Body of pancreas (tissue), 4 donors: ENCODE measurements around the gene SLC16A10. TPM values are rescaled to one million over a fixed set of nuclear protein-coding genes. Genes with fewer than 3 reads are reported as not detected.
"Not testable (repeated sequence)": the region's sequence is repeated elsewhere in the genome, so short reads cannot be mapped to it uniquely, and the experiment has no call there.

Experiments used
- ATAC-seq: fragments of 150-250 bp; one replicate; pipeline ENCODE4 v1.9.1; 2016
- DNase-seq, 4 donors: peaks; one replicate each; pipeline ENCODE4 v3.0.0-alpha.2; 2019
- H3K27ac ChIP-seq, 4 donors: fragments of 200-600 bp; sonication (generic); 1 replicate in 3 of 4; 2 replicates in 1 of 4; pipeline versions ENCODE4 v1.5.1 to v1.6.1; 2016 to 2019; ENCODE audit warnings: mild to moderate bottlenecking in 1 of 4, mixed read lengths in 1 of 4, moderate library complexity in 1 of 4
- H3K27me3 ChIP-seq, 2 donors: fragments of 200-600 bp; sonication (generic); one replicate each; pipeline ENCODE4 v1.6.0; 2016; ENCODE audit warnings: mild to moderate bottlenecking in 1 of 2
- H3K36me3 ChIP-seq, 2 donors: fragments of 200-600 bp; sonication (generic); replicated peaks in 1 of 2; 2 replicates each; pipeline ENCODE4 v1.5.1; 2016; ENCODE audit warnings: low read depth in 2 of 2; ENCODE audit not compliant: insufficient read depth in 1 of 2
- H3K4me1 ChIP-seq: fragments of 200-600 bp; sonication (generic); one replicate; pipeline ENCODE4 v1.6.0; 2016
- H3K4me3 ChIP-seq, 2 donors: fragments of 200-600 bp; sonication (generic); 1 replicate in 1 of 2; 2 replicates in 1 of 2; pipeline ENCODE4 v1.5.1; 2016 to 2019
- H3K9me3 ChIP-seq, 3 donors: fragments of 200-600 bp; sonication (generic); 1 replicate in 2 of 3; 2 replicates in 1 of 3; pipeline ENCODE4 v1.5.1; 2016
- POLR2A ChIP-seq, 3 donors: fragments of 450-650 bp; IDR thresholded peaks; one replicate each; pipeline ENCODE4 v1.6.1; 2016; ENCODE audit warnings: antibody characterized with exemption in 3 of 3, mild to moderate bottlenecking in 2 of 3
- WGBS, 2 donors: methylation state at CpG; one replicate each; pipeline ENCODE4 v1.1.5; 2017; 5-methylcytosine and 5-hydroxymethylcytosine counted together
- intact Hi-C: fragments of 100-400 bp; cut with DNase I; formaldehyde crosslinking; loops from one replicate; pipeline ENCODE4 v1.15.1; 2023
- total RNA-seq, 2 donors: library from RNA; depleted of rRNA; stranded (reverse); fragments of >200 nt; gene quantifications; one replicate each; pipeline ENCODE4 v1.1.0, GENCODE V29; 2016
- TF ChIP-seq, protein P1 (sequence below), 7 experiments: fragments of 450-650 bp in 4 of 7; fragments of 200-600 bp in 3 of 7; sonication (generic) in 3 of 7; IDR thresholded peaks; one replicate each; pipeline ENCODE4 v1.5.1; 2016 to 2019; ENCODE audit warnings: antibody characterized with exemption in 7 of 7

SLC16A10 gene
- total RNA-seq, 2 donors from 2014 or later: 59.4 to 124 TPM

DNA sequence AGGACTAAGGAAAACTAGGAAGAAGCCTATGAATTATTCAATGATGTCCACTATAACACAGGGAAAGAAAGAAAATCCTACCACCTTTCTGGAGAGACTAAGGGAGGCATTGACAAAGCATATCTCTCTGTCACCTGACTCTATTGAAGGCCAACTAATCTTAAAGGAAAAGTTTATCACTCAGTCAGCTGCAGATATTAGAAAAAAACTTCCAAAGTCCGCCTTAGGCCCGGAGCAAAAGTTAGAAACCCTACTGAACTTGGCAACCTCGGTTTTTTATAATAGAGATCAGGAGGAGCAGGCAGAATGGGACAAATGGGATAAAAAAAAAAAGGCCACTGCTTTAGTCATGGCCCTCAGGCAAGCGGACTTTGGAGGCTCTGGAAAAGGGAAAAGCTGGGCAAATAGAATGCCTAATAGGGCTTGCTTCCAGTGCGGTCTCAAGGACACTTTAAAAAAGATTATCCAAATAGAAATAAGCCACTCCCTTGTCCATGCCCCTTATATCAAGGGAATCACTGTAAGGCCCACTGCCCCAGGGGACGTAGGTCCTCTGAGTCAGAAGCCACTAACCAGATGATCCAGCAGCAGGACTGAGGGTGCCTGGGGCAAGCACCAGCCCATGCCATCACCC, 47.0 kb downstream of the SLC16A10 start:
- Histone ChIP-seq H3K27ac (peak overlapping the region; percentile 69 to 84 (median 79)), H3K4me1 (peaks cover 71% of the 10 kb centered on the region)
- DNase-seq: peak; percentile 43 to 65 (median 62)
- H3K9me3 ChIP-seq, intact Hi-C loops, H3K4me3 ChIP-seq, H3K27me3 ChIP-seq, H3K36me3 ChIP-seq: not testable (repeated sequence)
- peak; percentile 59 for ATAC-seq
- WGBS, 2 donors: 23 to 46% methylated on average over 6 of the region's 6 CpGs

DNA sequence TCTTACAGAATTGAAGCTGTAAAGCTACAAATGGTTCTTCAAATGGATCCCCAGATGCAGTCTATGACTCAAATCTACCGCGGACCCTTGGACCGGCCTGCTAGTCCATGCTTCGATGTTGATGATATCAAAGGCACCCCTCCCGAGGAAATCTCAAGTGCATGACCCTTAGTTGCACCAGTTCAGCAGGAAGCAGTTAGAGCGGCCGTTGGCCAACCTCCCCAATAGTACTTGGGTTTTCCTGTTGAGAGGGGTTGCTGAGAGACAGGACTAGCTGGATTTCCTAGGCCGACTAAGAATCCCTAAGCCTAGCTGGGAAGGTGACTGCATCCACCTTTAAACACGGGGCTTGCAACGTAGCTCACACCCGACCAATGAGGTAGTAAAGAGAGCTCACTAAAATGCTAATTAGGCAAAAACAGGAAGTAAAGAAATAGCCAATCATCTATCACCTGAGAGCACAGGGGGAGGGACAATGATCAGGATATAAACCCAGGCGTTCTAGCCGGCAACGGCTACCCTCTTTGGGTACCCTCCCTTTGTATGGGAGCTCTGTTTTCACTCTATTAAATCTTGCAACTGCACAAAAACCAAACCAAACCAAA, 50.3 kb downstream of the SLC16A10 start:
- H3K4me3 ChIP-seq, intact Hi-C loops, ATAC-seq, H3K27ac ChIP-seq, H3K27me3 ChIP-seq, DNase-seq, H3K9me3 ChIP-seq, H3K36me3 ChIP-seq: not testable (repeated sequence)
- H3K4me1 ChIP-seq: peaks cover 38% of the 10 kb centered on the region
- WGBS, 2 donors: 79 to 89% methylated on average over 14 of the region's 14 CpGs

DNA sequence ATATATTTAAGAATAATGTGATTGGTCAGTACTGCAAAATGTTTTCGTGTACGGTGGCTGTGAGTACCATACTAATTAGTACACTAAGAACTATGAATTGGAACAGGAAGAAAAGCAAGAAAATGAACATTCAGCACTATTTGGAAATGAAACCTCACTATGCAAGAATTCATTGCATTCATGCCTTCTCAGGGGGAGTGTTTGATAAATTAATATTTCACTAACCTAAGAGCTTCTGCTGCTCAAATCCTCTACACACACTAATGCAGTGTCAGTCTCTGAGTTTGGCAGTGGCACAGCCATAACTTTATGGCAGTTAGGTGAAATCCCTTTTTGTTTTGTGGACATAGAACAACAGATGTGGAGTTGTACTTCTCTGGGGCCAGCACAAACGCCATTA, 60.1 kb downstream of the SLC16A10 start:
- no peaks in the 10 kb centered on the region for H3K9me3 ChIP-seq
- H3K4me1 ChIP-seq: peaks cover 20% of the 10 kb centered on the region
- intact Hi-C loops: no loop called here
- no peaks in the 10 kb centered on the region for H3K27me3 ChIP-seq
- H3K36me3 ChIP-seq: no peaks in the 10 kb centered on the region
- WGBS, 2 donors: 56 to 61% methylated on average over 3 of the region's 3 CpGs
- H3K27ac ChIP-seq: no peak overlapping the region
- TF ChIP-seq, protein P1, sequence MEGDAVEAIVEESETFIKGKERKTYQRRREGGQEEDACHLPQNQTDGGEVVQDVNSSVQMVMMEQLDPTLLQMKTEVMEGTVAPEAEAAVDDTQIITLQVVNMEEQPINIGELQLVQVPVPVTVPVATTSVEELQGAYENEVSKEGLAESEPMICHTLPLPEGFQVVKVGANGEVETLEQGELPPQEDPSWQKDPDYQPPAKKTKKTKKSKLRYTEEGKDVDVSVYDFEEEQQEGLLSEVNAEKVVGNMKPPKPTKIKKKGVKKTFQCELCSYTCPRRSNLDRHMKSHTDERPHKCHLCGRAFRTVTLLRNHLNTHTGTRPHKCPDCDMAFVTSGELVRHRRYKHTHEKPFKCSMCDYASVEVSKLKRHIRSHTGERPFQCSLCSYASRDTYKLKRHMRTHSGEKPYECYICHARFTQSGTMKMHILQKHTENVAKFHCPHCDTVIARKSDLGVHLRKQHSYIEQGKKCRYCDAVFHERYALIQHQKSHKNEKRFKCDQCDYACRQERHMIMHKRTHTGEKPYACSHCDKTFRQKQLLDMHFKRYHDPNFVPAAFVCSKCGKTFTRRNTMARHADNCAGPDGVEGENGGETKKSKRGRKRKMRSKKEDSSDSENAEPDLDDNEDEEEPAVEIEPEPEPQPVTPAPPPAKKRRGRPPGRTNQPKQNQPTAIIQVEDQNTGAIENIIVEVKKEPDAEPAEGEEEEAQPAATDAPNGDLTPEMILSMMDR (IDR thresholded peaks at IDR 0.05): no peak
- TF ChIP-seq POLR2A (IDR thresholded peaks at IDR 0.05): no peak
- no peak overlapping the region for H3K4me3 ChIP-seq
- DNase-seq (no peak), ATAC-seq (peak; percentile 15)

DNA sequence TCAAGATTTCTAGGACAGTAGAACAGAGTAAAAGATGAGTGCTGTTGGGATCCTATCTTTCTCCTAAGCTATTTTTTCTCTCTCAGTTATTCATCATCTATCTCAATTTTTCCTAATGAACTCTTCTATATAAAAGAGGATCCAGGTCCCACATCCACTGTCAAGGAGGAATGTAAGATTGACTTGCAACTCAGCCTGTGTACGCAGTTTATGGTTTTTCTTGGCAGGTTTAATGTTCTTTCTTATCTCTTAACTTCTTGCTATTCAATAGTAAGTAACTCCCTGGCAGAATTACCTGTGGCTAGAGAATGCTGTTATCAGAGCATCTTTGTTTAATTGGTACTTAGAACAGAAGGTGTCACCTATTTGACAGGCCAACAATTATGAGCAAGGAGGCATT, 60.8 kb downstream of the SLC16A10 start:
- TF ChIP-seq, protein P1 (IDR thresholded peaks at IDR 0.05): no peak
- TF ChIP-seq POLR2A (IDR thresholded peaks at IDR 0.05): no peak
- 22 to 32% methylated on average over 1 of the region's 1 CpG for WGBS, 2 donors
- H3K36me3 ChIP-seq: no peaks in the 10 kb centered on the region
- ATAC-seq (peak; percentile 21), DNase-seq (no peak)
- peak overlapping the region in 1 of 4 donors; percentile 33 for H3K27ac ChIP-seq
- intact Hi-C loops: no loop called here
- peaks cover 20% of the 10 kb centered on the region for H3K4me1 ChIP-seq
- H3K9me3 ChIP-seq: no peaks in the 10 kb centered on the region
- H3K4me3 ChIP-seq: no peak overlapping the region
- no peaks in the 10 kb centered on the region for H3K27me3 ChIP-seq

DNA sequence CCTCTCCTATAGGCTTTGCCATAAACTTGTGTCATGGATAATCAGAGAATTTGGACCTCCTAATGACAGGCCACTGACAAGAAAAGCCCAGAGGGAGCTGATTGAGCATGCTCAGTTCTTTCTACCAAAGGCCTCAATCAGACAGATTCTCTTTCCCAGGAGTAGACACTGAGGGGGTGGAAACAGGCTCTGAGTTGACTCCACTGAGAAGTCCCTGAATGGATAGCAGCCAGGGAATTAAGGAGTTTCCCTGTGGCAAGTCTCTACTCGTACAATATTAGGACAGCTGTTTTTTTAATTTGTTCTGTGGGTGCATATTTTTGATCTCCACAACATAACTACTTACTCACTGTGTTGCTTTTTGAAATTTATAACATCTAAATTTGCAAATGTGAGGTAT, 63.3 kb downstream of the SLC16A10 start:
- H3K9me3 ChIP-seq: no peaks in the 10 kb centered on the region
- no peaks in the 10 kb centered on the region for H3K27me3 ChIP-seq
- no peak overlapping the region for H3K4me3 ChIP-seq
- intact Hi-C loops: no loop called here
- no peak for TF ChIP-seq POLR2A (IDR thresholded peaks at IDR 0.05)
- TF ChIP-seq, protein P1 (IDR thresholded peaks at IDR 0.05): no peak
- ATAC-seq (no peak), DNase-seq (no peak)
- WGBS, 2 donors: 27 to 54% methylated on average over 1 of the region's 1 CpG
- H3K27ac ChIP-seq: no peak overlapping the region
- H3K36me3 ChIP-seq: no peaks in the 10 kb centered on the region
- H3K4me1 ChIP-seq: peaks cover 25% of the 10 kb centered on the region

DNA sequence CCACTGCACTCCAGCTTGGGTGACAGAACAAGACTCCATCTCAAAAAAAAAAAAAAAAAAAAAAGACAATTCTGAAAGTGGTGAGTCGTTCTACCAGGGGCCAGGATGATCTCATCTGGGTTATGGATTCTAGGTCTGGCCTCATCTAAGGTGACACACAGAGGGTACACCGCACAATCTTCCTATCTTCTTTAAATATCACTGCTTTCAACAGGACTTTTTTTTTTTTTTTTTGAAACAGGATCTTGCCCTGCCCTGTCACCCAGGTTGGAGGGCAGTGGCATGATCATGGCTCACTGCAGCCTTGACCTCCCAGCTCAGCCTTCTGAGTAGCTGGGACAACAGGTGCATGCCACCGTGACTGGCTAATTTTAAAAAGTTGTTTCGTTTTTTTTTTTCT, 67.7 kb downstream of the SLC16A10 start:
- WGBS, 2 donors: 42 to 59% methylated on average over 4 of the region's 4 CpGs
- ATAC-seq (no peak), DNase-seq (no peak)
- intact Hi-C loops: no loop called here
- Histone ChIP-seq H3K4me3 (no peak overlapping the region), H3K27me3 (no peaks in the 10 kb centered on the region), H3K9me3 (no peaks in the 10 kb centered on the region), H3K4me1 (peaks cover 12% of the 10 kb centered on the region), H3K36me3 (no peaks in the 10 kb centered on the region), H3K27ac (peak overlapping the region in 1 of 4 donors; percentile 18)
- TF ChIP-seq, protein P1 (IDR thresholded peaks at IDR 0.05): no peak
- TF ChIP-seq POLR2A (IDR thresholded peaks at IDR 0.05): no peak
